Panc1 (cell line): Measurements from ENCODE around the gene SLC51B. TPM values are rescaled to one million over a fixed set of nuclear protein-coding genes. Genes with fewer than 3 reads are reported as not detected.
A peak's percentile ranks its signal among the peaks of the same experiment; 100 is the strongest.

ENCODE experiments used
- ATAC-seq: fragments of 200-7000 bp; cut with Tn5 transposase; 2 replicates; pipeline ENCODE4 v1.9.1; 2020; ENCODE audit warnings: mild to moderate bottlenecking, moderate library complexity
- BruUV-seq: library from RNA; stranded (reverse); fragments of 400-500 nt; replicated peaks from 2 replicates; lab custom pipeline; 2021; lab: Mats Ljungman, UMichigan
- CTCF ChIA-PET: fragments of 300-600 bp; sonication (Branson Sonifier 250); formaldehyde crosslinking; loops from one replicate; lab custom pipeline; 2022; ENCODE audit warnings: antibody characterized with exemption; lab: Charles Lee
- POLR2A ChIA-PET: fragments of 300-600 bp; sonication (Branson Sonifier 250); formaldehyde crosslinking; loops from one replicate; lab custom pipeline; 2022; ENCODE audit warnings: antibody characterized with exemption; lab: Charles Lee
- DNase-seq: peaks from one replicate; pipeline ENCODE4 v3.0.0-alpha.2; 2010; ENCODE audit warnings: low read depth, low spot score
- H3K27ac ChIP-seq: 2 replicates; pipeline ENCODE4 v1.5.1; 2011; ENCODE audit warnings: mild to moderate bottlenecking, low read length, inconsistent platforms
- H3K27me3 ChIP-seq: fragments of 200-500 bp; sonication (Bioruptor generic); 2 replicates; pipeline ENCODE4 v1.6.0; 2014; ENCODE audit warnings: low read length, inconsistent platforms; ENCODE audit not compliant: control insufficient read depth, insufficient read depth
- H3K36me3 ChIP-seq: fragments of 200-500 bp; sonication (Bioruptor generic); 2 replicates; pipeline ENCODE4 v1.5.1; 2014; ENCODE audit warnings: inconsistent platforms, mild to moderate bottlenecking, low read length, moderate library complexity; ENCODE audit not compliant: control insufficient read depth, insufficient read depth
- H3K4me1 ChIP-seq: 2 replicates; pipeline ENCODE4 v1.5.1; 2011; ENCODE audit warnings: inconsistent platforms, mild to moderate bottlenecking, low read length, moderate library complexity; ENCODE audit not compliant: control insufficient read depth, insufficient read depth
- H3K4me3 ChIP-seq, 2 experiments: 2 replicates each; pipeline ENCODE4 v1.5.1; 2011 to 2012; ENCODE audit warnings: low read depth in 2 of 2, low read length in 2 of 2, mild to moderate bottlenecking in 2 of 2, inconsistent platforms in 1 of 2, moderate library complexity in 1 of 2
- H3K9me3 ChIP-seq: fragments of 200-500 bp; sonication (Bioruptor generic); 2 replicates; pipeline ENCODE4 v1.5.1; 2014; ENCODE audit warnings: low read depth, mild to moderate bottlenecking, inconsistent platforms, low read length, moderate library complexity; ENCODE audit not compliant: control insufficient read depth, insufficient read depth
- CTCF ChIP-seq: fragments of 450-650 bp; IDR thresholded peaks from 2 replicates; pipeline ENCODE4 v1.5.1; 2017; ENCODE audit warnings: mild to moderate bottlenecking
- POLR2AphosphoS5 ChIP-seq: IDR thresholded peaks from 2 replicates; pipeline ENCODE4 v1.6.1; 2012; ENCODE audit warnings: mild to moderate bottlenecking, low read depth, low read length, moderate library complexity
- REST ChIP-seq, 2 experiments: IDR thresholded peaks; 2 replicates each; pipeline ENCODE4 v1.6.1; 2011 to 2012; ENCODE audit warnings: low read depth in 2 of 2, control low read depth in 1 of 2, low read length in 1 of 2, mild to moderate bottlenecking in 1 of 2, moderate library complexity in 1 of 2; ENCODE audit not compliant: insufficient read depth in 1 of 2
- SIN3A ChIP-seq: IDR thresholded peaks from 2 replicates; pipeline ENCODE4 v1.6.1; 2012; ENCODE audit warnings: low read depth, mild to moderate bottlenecking, low read length, moderate library complexity, borderline replicate concordance; ENCODE audit not compliant: insufficient read depth
- TCF7L2 ChIP-seq: IDR thresholded peaks from 2 replicates; pipeline ENCODE4 v1.6.1; 2011; ENCODE audit warnings: mild to moderate bottlenecking, low read depth, low read length, inconsistent platforms
- in situ Hi-C: cut with HindIII; loops from 2 replicates; pipeline ENCODE4 v1.10.0; 2016; ENCODE audit warnings: low sequenced_read_pairs, low pct_unique_long_range_greater_than_20kb
- intact Hi-C: fragments of 100-400 bp; cut with micrococcal nuclease; formaldehyde crosslinking; loops from one replicate; pipeline ENCODE4 v1.10.0; 2022; ENCODE audit not compliant: unreplicated experiment
- total RNA-seq: library from RNA; stranded (reverse); gene quantifications from one replicate; pipeline ENCODE4 v1.2.1, GENCODE V29; 2021; ENCODE audit not compliant: unreplicated experiment

The SLC51B gene
- total RNA-seq, 1 experiment from 2014 or later, result 0.51 TPM

- no peak for ATAC-seq
Measured at GRCh38 chr15:65097651-65098263, 52.6 kb downstream of the SLC51B start.

GRCh38 chr15:65099336-65099735, 54.1 kb downstream of the SLC51B start:
- POLR2A ChIA-PET, result no interaction called here
- no TSS peak for BruUV-seq

More at GRCh38 chr15:65097651-65098263, 52.6 kb downstream of the SLC51B start:
- no peaks in the 10 kb centered on the region for H3K27me3 ChIP-seq
- in situ Hi-C loops (no loop called here), intact Hi-C loops (no loop called here)
- no peak overlapping the region for H3K27ac ChIP-seq
- TSS peak; percentile 67 for BruUV-seq
- POLR2A ChIA-PET, result no interaction called here
- no peaks in the 10 kb centered on the region for H3K9me3 ChIP-seq
- no peak for DNase-seq
- H3K4me1 ChIP-seq, result no peaks in the 10 kb centered on the region
- TF ChIP-seq CTCF (no peak), POLR2AphosphoS5 (no peak), REST (IDR thresholded peaks at IDR 0.05; ENCODE audit: insufficient read depth in 1 of 2, low read depth in 2 of 2, low read length in 1 of 2) (no peak), TCF7L2 (no peak), SIN3A (no peak)
- no peaks in the 10 kb centered on the region for H3K36me3 ChIP-seq
- no peak overlapping the region for H3K4me3 ChIP-seq
- CTCF ChIA-PET, result no interaction called here

More at GRCh38 chr15:65099336-65099735, 54.1 kb downstream of the SLC51B start:
- H3K27me3 ChIP-seq, result no peaks in the 10 kb centered on the region
- in situ Hi-C loops, result no loop called here
- H3K9me3 ChIP-seq, result no peaks in the 10 kb centered on the region
- DNase-seq (no peak), ATAC-seq (no peak)
- no peak for TF ChIP-seq CTCF
- no peak for TF ChIP-seq SIN3A
- no peak for TF ChIP-seq REST (IDR thresholded peaks at IDR 0.05; ENCODE audit: insufficient read depth in 1 of 2, low read depth in 2 of 2, low read length in 1 of 2)
- TF ChIP-seq POLR2AphosphoS5, result no peak
- TF ChIP-seq TCF7L2, result no peak
- intact Hi-C loops, result no loop called here
- H3K4me1 ChIP-seq, result no peaks in the 10 kb centered on the region
- no peaks in the 10 kb centered on the region for H3K36me3 ChIP-seq
- H3K4me3 ChIP-seq, result no peak overlapping the region
- CTCF ChIA-PET, result interaction anchor here (0.5 kb wide), 1 partner anchor 320 kb away, joined by 7 read pairs; no protein-coding TSS in a partner anchor
- no peak overlapping the region for H3K27ac ChIP-seq
